Cerebellar nuclear complex (tissue), 1 donor: ENCODE measurements around the gene LCN9.
"Not testable (repeated sequence)": the region's sequence is repeated elsewhere in the genome, so short reads cannot be mapped to it uniquely, and the experiment has no call there.

Source experiments
- DNase-seq, 2 experiments: peaks; one replicate each; lab custom pipeline; 2025; lab: John Stamatoyannopoulos, UW

The LCN9 gene

GRCh38 chr9:135662758-135663450 is at the start of gene LCN9:
TSS of gene LCN9 (plus strand) at chr9:135663309. CDS start at chr9:135663322, 13 bp downstream.
- DNase-seq: no peak

- no peak for DNase-seq
These were observed 48.9 kb upstream of the LCN9 start for GRCh38 chr9:135613946-135614805.

GRCh38 chr9:135614821-135615665 is 48.1 kb upstream of the LCN9 start:
- DNase-seq: no peak

- DNase-seq: no peak
These were observed 47.2 kb upstream of the LCN9 start for GRCh38 chr9:135615666-135616618.

- DNase-seq: no peak
These were observed 46.2 kb upstream of the LCN9 start for GRCh38 chr9:135616619-135617537.

- DNase-seq: no peak
These were observed 45.6 kb upstream of the LCN9 start for GRCh38 chr9:135617538-135617900.

GRCh38 chr9:135617991-135618411 is 45.1 kb upstream of the LCN9 start:
- no peak for DNase-seq

GRCh38 chr9:135618866-135619598 is 44.1 kb upstream of the LCN9 start:
- no peak for DNase-seq

- DNase-seq: no peak
These were observed 43.6 kb upstream of the LCN9 start for GRCh38 chr9:135619599-135619886.

- no peak for DNase-seq
These were observed 42.6 kb upstream of the LCN9 start for GRCh38 chr9:135620558-135620957.

- no peak for DNase-seq
These were observed 40.6 kb upstream of the LCN9 start for GRCh38 chr9:135622415-135623020.

- DNase-seq: no peak
These were observed 38.8 kb upstream of the LCN9 start for GRCh38 chr9:135624282-135624681.

GRCh38 chr9:135632841-135633240 is 30.3 kb upstream of the LCN9 start:
- DNase-seq: no peak

GRCh38 chr9:135636930-135637530 is 26.1 kb upstream of the LCN9 start:
- DNase-seq: not testable (repeated sequence)

GRCh38 chr9:135639196-135639595 is 23.9 kb upstream of the LCN9 start, which contains the start of gene GLT6D1:
TSS of gene GLT6D1 (minus strand) at chr9:135639540. CDS start at chr9:135639187, 353 bp downstream.
- DNase-seq: no peak

- no peak for DNase-seq
These were observed 22.1 kb upstream of the LCN9 start for GRCh38 chr9:135641047-135641446.

GRCh38 chr9:135641745-135642144 is 21.4 kb upstream of the LCN9 start:
- no peak for DNase-seq

GRCh38 chr9:135644631-135645218 is 18.4 kb upstream of the LCN9 start:
- no peak for DNase-seq
